Adrenal gland (tissue), 12 donors: ENCODE data around the gene NOP9. TPM values are rescaled to one million over a fixed set of nuclear protein-coding genes. Genes with fewer than 3 reads are reported as not detected.

Source experiments
- DNase-seq, 7 donors: peaks; one replicate each; pipeline ENCODE4 v3.0.0-alpha.2; 2019 to 2020
- H3K27ac ChIP-seq, 5 donors: fragments of 200-600 bp; sonication (generic) in 4 of 5; 1 replicate in 3 of 5; 2 replicates in 2 of 5; pipeline versions ENCODE4 v1.5.1 to v1.8.0; 2016 to 2020; ENCODE audit warnings: mild to moderate bottlenecking in 1 of 5
- H3K27me3 ChIP-seq: fragments of 200-600 bp; 2 replicates; pipeline ENCODE4 v1.8.0; 2021
- H3K36me3 ChIP-seq, 2 donors: fragments of 200-600 bp; replicated peaks in 1 of 2; 1 replicate in 1 of 2; 2 replicates in 1 of 2; pipeline versions ENCODE4 v1.5.1 to v1.8.0; 2018 to 2022
- H3K4me1 ChIP-seq, 2 donors: fragments of 200-600 bp; replicated peaks in 1 of 2; 1 replicate in 1 of 2; 2 replicates in 1 of 2; pipeline versions ENCODE4 v1.5.1 to v1.8.0; 2018 to 2021
- H3K4me3 ChIP-seq, 4 donors: fragments of 200-600 bp; sonication (generic) in 3 of 4; one replicate each; pipeline ENCODE4 v1.5.1; 2016 to 2018
- H3K9me3 ChIP-seq, 3 donors: fragments of 200-600 bp; sonication (generic) in 1 of 3; replicated peaks in 1 of 3; 1 replicate in 2 of 3; 2 replicates in 1 of 3; pipeline versions ENCODE4 v1.5.1 to v1.8.0; 2016 to 2021
- POLR2A ChIP-seq, 2 donors: fragments of 450-650 bp; IDR thresholded peaks; one replicate each; pipeline ENCODE4 v1.6.1; 2017; ENCODE audit warnings: antibody characterized with exemption in 2 of 2, mild to moderate bottlenecking in 2 of 2, moderate library complexity in 1 of 2
- WGBS, 4 donors: extraction: QIAGEN DNeasy Blood & Tissue Kit in 2 of 4; methylation state at CpG; one replicate each; pipeline versions ENCODE4 v1.1.5 to v1.1.7; 2013 to 2017; 5-methylcytosine and 5-hydroxymethylcytosine counted together
- intact Hi-C, 2 donors: fragments of 100-400 bp; cut with DNase I; formaldehyde crosslinking; loops; one replicate each; pipeline versions ENCODE4 v1.14.1 to v1.15.0; 2022 to 2023
- polyA plus RNA-seq, 3 donors: library from polyadenylated mRNA; stranded (reverse); fragments of 200-250 nt in 2 of 3; fragments of 350-450 nt in 1 of 3; fragmentation: Illumina TruSeq in 1 of 3; extraction: RNeasy Lipid Tissue Mini Kit (QIAGEN cat#74804) in 1 of 3; gene quantifications; one replicate each; pipeline ENCODE4 v1.2.3, GENCODE V29; 2013 to 2014
- total RNA-seq, 9 donors: library from RNA; depleted of rRNA in 4 of 9; stranded (reverse); fragments of >200 nt in 4 of 9; fragments of 120-200 nt in 1 of 9; fragmentation: NEBNext Ultra II Directional in 1 of 9; extraction: Animal tissue kit (Norgen Biotek cat#: 25700) in 1 of 9; gene quantifications; one replicate each; pipeline versions ENCODE4 v1.1.0 to v1.2.4, GENCODE V29; 2013 to 2023
- TF ChIP-seq, protein P1 (sequence below), 6 experiments: fragments of 450-650 bp in 4 of 6; fragments of 200-600 bp in 2 of 6; sonication (generic) in 1 of 6; IDR thresholded peaks; 1 replicate in 5 of 6; 2 replicates in 1 of 6; pipeline versions ENCODE4 v1.5.1 to v1.8.0; 2016 to 2021; ENCODE audit warnings: antibody characterized with exemption in 6 of 6, mild to moderate bottlenecking in 2 of 6, moderate library complexity in 1 of 6
- donor health status: healthy with polysubstance abuse.
- donor health status: Bipolar disorder and iron deficiency.
- donor health status: DM: yes; HTN: yes; CAD: no.
- donor health status: DM: no; HTN: no; CAD: no.
- donor health status: DM: no; HTN: no; CAD: no.
- donor health status: DM: yes; HTN: yes; CAD: no.

The NOP9 gene
- total and polyA plus RNA-seq, 12 donors = 9.1 to 28.2 (median 18.2) TPM

- intact Hi-C loops = no loop called here
- no peak for DNase-seq
- H3K27me3 ChIP-seq = no peaks in the 10 kb centered on the region
- WGBS, 4 donors = 77 to 86% (median 81%) methylated on average over 2 of the region's 2 CpGs
- no peaks in the 10 kb centered on the region for H3K36me3 ChIP-seq
- H3K4me1 ChIP-seq = peaks cover 20 to 54% of the 10 kb centered on the region in 2 donors
- peak overlapping the region in 3 of 5 donors; percentile 9 to 92 (median 68) for H3K27ac ChIP-seq
- no peak overlapping the region for H3K4me3 ChIP-seq
- no peaks in the 10 kb centered on the region for H3K9me3 ChIP-seq
- TF ChIP-seq, protein P1, sequence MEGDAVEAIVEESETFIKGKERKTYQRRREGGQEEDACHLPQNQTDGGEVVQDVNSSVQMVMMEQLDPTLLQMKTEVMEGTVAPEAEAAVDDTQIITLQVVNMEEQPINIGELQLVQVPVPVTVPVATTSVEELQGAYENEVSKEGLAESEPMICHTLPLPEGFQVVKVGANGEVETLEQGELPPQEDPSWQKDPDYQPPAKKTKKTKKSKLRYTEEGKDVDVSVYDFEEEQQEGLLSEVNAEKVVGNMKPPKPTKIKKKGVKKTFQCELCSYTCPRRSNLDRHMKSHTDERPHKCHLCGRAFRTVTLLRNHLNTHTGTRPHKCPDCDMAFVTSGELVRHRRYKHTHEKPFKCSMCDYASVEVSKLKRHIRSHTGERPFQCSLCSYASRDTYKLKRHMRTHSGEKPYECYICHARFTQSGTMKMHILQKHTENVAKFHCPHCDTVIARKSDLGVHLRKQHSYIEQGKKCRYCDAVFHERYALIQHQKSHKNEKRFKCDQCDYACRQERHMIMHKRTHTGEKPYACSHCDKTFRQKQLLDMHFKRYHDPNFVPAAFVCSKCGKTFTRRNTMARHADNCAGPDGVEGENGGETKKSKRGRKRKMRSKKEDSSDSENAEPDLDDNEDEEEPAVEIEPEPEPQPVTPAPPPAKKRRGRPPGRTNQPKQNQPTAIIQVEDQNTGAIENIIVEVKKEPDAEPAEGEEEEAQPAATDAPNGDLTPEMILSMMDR (IDR thresholded peaks at IDR 0.05) = no peak
- no peak for TF ChIP-seq POLR2A (IDR thresholded peaks at IDR 0.05)
These were observed 14.3 kb downstream of the NOP9 start for GRCh38 chr14:24313913-24314312.

- intact Hi-C loops = no loop called here
These were observed 14.9 kb downstream of the NOP9 start for GRCh38 chr14:24314377-24315193.

GRCh38 chr14:24315243-24315806 is 15.7 kb downstream of the NOP9 start:
- H3K27ac ChIP-seq = peak overlapping the region in 2 of 5 donors; percentile 68 to 92
- no peak overlapping the region for H3K4me3 ChIP-seq
- H3K4me1 ChIP-seq = peaks cover 12 to 40% of the 10 kb centered on the region in 2 donors
- no peaks in the 10 kb centered on the region for H3K9me3 ChIP-seq
- no peak for DNase-seq
- 81 to 87% (median 84%) methylated on average over 9 to 10 of the region's 10 CpGs for WGBS, 4 donors
- H3K36me3 ChIP-seq = no peaks in the 10 kb centered on the region
- no peaks in the 10 kb centered on the region for H3K27me3 ChIP-seq
- TF ChIP-seq, protein P1 (IDR thresholded peaks at IDR 0.05) = no peak
- no peak for TF ChIP-seq POLR2A (IDR thresholded peaks at IDR 0.05)
- intact Hi-C loops = no loop called here

More at GRCh38 chr14:24314377-24315193, 14.9 kb downstream of the NOP9 start:
- no peaks in the 10 kb centered on the region for H3K27me3 ChIP-seq
- WGBS, 4 donors = 46 to 68% (median 62%) methylated on average over 5 of the region's 5 CpGs
- H3K27ac ChIP-seq = peak overlapping the region in 3 of 5 donors; percentile 9 to 92 (median 68)
- H3K36me3 ChIP-seq = no peaks in the 10 kb centered on the region
- DNase-seq = no peak
- no peak for TF ChIP-seq POLR2A (IDR thresholded peaks at IDR 0.05)
- TF ChIP-seq, protein P1 (IDR thresholded peaks at IDR 0.05) = no peak
- H3K9me3 ChIP-seq = no peaks in the 10 kb centered on the region
- H3K4me1 ChIP-seq = peaks cover 19 to 48% of the 10 kb centered on the region in 2 donors
- no peak overlapping the region for H3K4me3 ChIP-seq

DNA sequence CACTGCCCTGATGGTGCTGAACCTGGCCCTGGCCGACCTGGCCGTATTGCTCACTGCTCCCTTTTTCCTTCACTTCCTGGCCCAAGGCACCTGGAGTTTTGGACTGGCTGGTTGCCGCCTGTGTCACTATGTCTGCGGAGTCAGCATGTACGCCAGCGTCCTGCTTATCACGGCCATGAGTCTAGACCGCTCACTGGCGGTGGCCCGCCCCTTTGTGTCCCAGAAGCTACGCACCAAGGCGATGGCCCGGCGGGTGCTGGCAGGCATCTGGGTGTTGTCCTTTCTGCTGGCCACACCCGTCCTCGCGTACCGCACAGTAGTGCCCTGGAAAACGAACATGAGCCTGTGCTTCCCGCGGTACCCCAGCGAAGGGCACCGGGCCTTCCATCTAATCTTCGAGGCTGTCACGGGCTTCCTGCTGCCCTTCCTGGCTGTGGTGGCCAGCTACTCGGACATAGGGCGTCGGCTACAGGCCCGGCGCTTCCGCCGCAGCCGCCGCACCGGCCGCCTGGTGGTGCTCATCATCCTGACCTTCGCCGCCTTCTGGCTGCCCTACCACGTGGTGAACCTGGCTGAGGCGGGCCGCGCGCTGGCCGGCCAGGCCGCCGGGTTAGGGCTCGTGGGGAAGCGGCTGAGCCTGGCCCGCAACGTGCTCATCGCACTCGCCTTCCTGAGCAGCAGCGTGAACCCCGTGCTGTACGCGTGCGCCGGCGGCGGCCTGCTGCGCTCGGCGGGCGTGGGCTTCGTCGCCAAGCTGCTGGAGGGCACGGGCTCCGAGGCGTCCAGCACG is 16.4 kb downstream of the NOP9 start:
- Histone ChIP-seq H3K9me3 (no peaks in the 10 kb centered on the region), H3K27ac (peak overlapping the region in 1 of 5 donors; percentile 68), H3K4me1 (peaks cover 7 to 36% of the 10 kb centered on the region in 2 donors), H3K27me3 (no peaks in the 10 kb centered on the region), H3K4me3 (no peak overlapping the region), H3K36me3 (no peaks in the 10 kb centered on the region)
- DNase-seq = peak in 4 of 7 donors; percentile 35 to 78 (median 66)
- TF ChIP-seq, protein P1 (IDR thresholded peaks at IDR 0.05) = peak in 2 of 6 experiments; percentile 16 to 21
- no peak for TF ChIP-seq POLR2A (IDR thresholded peaks at IDR 0.05)
- WGBS, 4 donors = 59 to 83% (median 63%) methylated on average over 10 to 70 of the region's 70 CpGs
- intact Hi-C loops = no loop called here
